GM12878 (cell line): ENCODE measurements around the gene TSHR. TPM values are rescaled to one million over a fixed set of nuclear protein-coding genes. Genes with fewer than 3 reads are reported as not detected.

Experiments used
- ATAC-seq: fragments of 200-7000 bp; cut with Tn5 transposase; 3 replicates; pipeline ENCODE4 v1.9.1; 2020; ENCODE audit warnings: mild to moderate bottlenecking, moderate library complexity
- BruUV-seq: library from RNA; stranded (reverse); fragments of 400-500 nt; replicated peaks from 2 replicates; lab custom pipeline; 2021; lab: Mats Ljungman, UMichigan
- CTCF ChIA-PET: fragments of 300-600 bp; sonication (Branson Sonifier 250); formaldehyde crosslinking; extraction: SDS; loops from one replicate; lab custom pipeline; 2021; ENCODE audit warnings: inconsistent platforms; lab: Yijun Ruan, JAX
- POLR2A ChIA-PET: fragments of 350-600 bp; formaldehyde crosslinking; extraction: SDS; loops from one replicate; lab custom pipeline; 2021; ENCODE audit warnings: inconsistent platforms; lab: Charles Lee
- RAD21 ChIA-PET: fragments of 300-600 bp; sonication (Branson Sonifier 250); formaldehyde crosslinking; loops from one replicate; lab custom pipeline; 2023; ENCODE audit warnings: antibody characterized with exemption; ENCODE audit not compliant: unreplicated experiment; lab: Charles Lee
- SMC1A ChIA-PET: fragments of 300-600 bp; sonication (Branson Sonifier 250); formaldehyde crosslinking; loops from one replicate; lab custom pipeline; 2023; ENCODE audit not compliant: unreplicated experiment, uncharacterized antibody; lab: Charles Lee
- DNase-seq: peaks from one replicate; pipeline ENCODE4 v3.0.0-alpha.2; 2011; ENCODE audit warnings: low read depth, low spot score
- FAIRE-seq: peaks from 3 replicates; lab custom pipeline; 2011; peaks lifted over from hg19 to GRCh38; lab: Jason Lieb, UNC
- H2AFZ ChIP-seq: 2 replicates; pipeline ENCODE4 v1.6.0; 2011; ENCODE audit warnings: low read depth, low read length, control low read depth; ENCODE audit not compliant: control insufficient read depth
- H3K27ac ChIP-seq: 2 replicates; pipeline ENCODE4 v1.5.1; 2011; ENCODE audit warnings: control low read depth; ENCODE audit not compliant: control insufficient read depth, insufficient read depth
- H3K27me3 ChIP-seq, 2 experiments: replicated peaks in 1 of 2; 2 replicates each; pipeline versions ENCODE4 v1.6.0 to v1.6.1; 2011; ENCODE audit warnings: low read length in 1 of 2; ENCODE audit not compliant: control insufficient read depth in 2 of 2, insufficient read depth in 2 of 2
- H3K36me3 ChIP-seq, 2 experiments: 2 replicates each; pipeline ENCODE4 v1.5.1; 2011; ENCODE audit warnings: low read length in 1 of 2; ENCODE audit not compliant: control insufficient read depth in 2 of 2, insufficient read depth in 2 of 2
- H3K4me1 ChIP-seq: 2 replicates; pipeline ENCODE4 v1.6.1; 2011; ENCODE audit warnings: mild to moderate bottlenecking, low read length, moderate library complexity, mixed read lengths; ENCODE audit not compliant: control insufficient read depth, insufficient read depth
- H3K4me2 ChIP-seq: 2 replicates; pipeline ENCODE4 v1.6.0; 2011; ENCODE audit warnings: control low read depth; ENCODE audit not compliant: control insufficient read depth, insufficient read depth
- H3K4me3 ChIP-seq: fragments of 200-600 bp; sonication (generic); 2 replicates; pipeline ENCODE4 v1.5.1; 2016
- H3K79me2 ChIP-seq: 2 replicates; pipeline ENCODE4 v1.6.0; 2011; ENCODE audit warnings: low read length; ENCODE audit not compliant: control insufficient read depth, insufficient read depth
- H3K9ac ChIP-seq: 2 replicates; pipeline ENCODE4 v1.8.0; 2011; ENCODE audit warnings: low read length, control low read depth, mixed read lengths; ENCODE audit not compliant: control insufficient read depth, insufficient read depth
- H3K9me3 ChIP-seq: replicated peaks from 3 replicates; pipeline ENCODE4 v1.5.1; 2011; ENCODE audit warnings: mild to moderate bottlenecking, low read length; ENCODE audit not compliant: control insufficient read depth, insufficient read depth
- H4K20me1 ChIP-seq: 2 replicates; pipeline ENCODE4 v1.6.0; 2011; ENCODE audit not compliant: control insufficient read depth, insufficient read depth
- CUX1 ChIP-seq: IDR thresholded peaks from 2 replicates; pipeline ENCODE4 v1.6.1; 2012; ENCODE audit warnings: improper control_type of control experiment, low read depth, low read length; ENCODE audit not compliant: insufficient replicate concordance
- EED ChIP-seq: sonication (generic); IDR thresholded peaks from 2 replicates; pipeline ENCODE4 v1.6.1; 2016; ENCODE audit warnings: antibody characterized with exemption, low read depth
- LARP7 ChIP-seq: fragments of 450-650 bp; IDR thresholded peaks from 2 replicates; pipeline ENCODE4 v1.6.1; 2017; ENCODE audit warnings: mild to moderate bottlenecking
- MEF2A ChIP-seq: IDR thresholded peaks from 2 replicates; pipeline ENCODE4 v1.6.1; 2011; ENCODE audit warnings: low read depth, mild to moderate bottlenecking, low read length, moderate library complexity; ENCODE audit not compliant: insufficient read depth
- MTA2 ChIP-seq: fragments of 450-650 bp; IDR thresholded peaks from 2 replicates; pipeline ENCODE4 v1.6.1; 2016; ENCODE audit warnings: low read depth, mild to moderate bottlenecking, moderate library complexity
- NR2C1 ChIP-seq: fragments of 450-650 bp; IDR thresholded peaks from 2 replicates; pipeline ENCODE4 v1.6.1; 2017; ENCODE audit warnings: antibody characterized with exemption, mild to moderate bottlenecking, moderate library complexity
- NR2C2 ChIP-seq: IDR thresholded peaks from 2 replicates; pipeline ENCODE4 v1.6.1; 2011; ENCODE audit warnings: borderline replicate concordance, low read depth; ENCODE audit not compliant: control insufficient read depth, insufficient read length
- POU2F2 ChIP-seq: IDR thresholded peaks from 3 replicates; pipeline ENCODE4 v1.6.1; 2011; ENCODE audit warnings: low read depth, mild to moderate bottlenecking, low read length, borderline replicate concordance
- RAD21 ChIP-seq: IDR thresholded peaks from 2 replicates; pipeline ENCODE4 v1.6.1; 2011; ENCODE audit warnings: mild to moderate bottlenecking, low read depth, low read length, moderate library complexity; ENCODE audit not compliant: insufficient read depth
- RAD51 ChIP-seq: fragments of 450-650 bp; IDR thresholded peaks from 2 replicates; pipeline ENCODE4 v1.6.1; 2016; ENCODE audit warnings: moderate library complexity, mild to moderate bottlenecking, inconsistent platforms
- SREBF2 ChIP-seq: IDR thresholded peaks from 2 replicates; pipeline ENCODE4 v1.6.1; 2012; ENCODE audit warnings: mild to moderate bottlenecking, low read length
- WRNIP1 ChIP-seq: IDR thresholded peaks from 2 replicates; pipeline ENCODE4 v1.6.1; 2011; ENCODE audit warnings: low read depth, low read length, improper control_type of control experiment, borderline replicate concordance
- ZNF274 ChIP-seq: IDR thresholded peaks from one replicate; pipeline ENCODE4 v1.8.0; 2011; ENCODE audit not compliant: insufficient read length, insufficient read depth
- WGBS: methylation state at CpG from one replicate; pipeline ENCODE4 v1.1.6; 2016; ENCODE audit warnings: low lambda C conversion rate; ENCODE audit not compliant: insufficient replicate concordance, insufficient coverage; ENCODE audit errors: missing lambda C conversion rate; 5-methylcytosine and 5-hydroxymethylcytosine counted together
- in situ Hi-C: fragments of 300-500 bp; cut with MboI; formaldehyde crosslinking; loops from 9 replicates; pipeline ENCODE4 v1.14.3; 2018; ENCODE audit warnings: mixed read lengths
- intact Hi-C: fragments of 100-400 bp; cut with micrococcal nuclease; formaldehyde crosslinking; loops from one replicate; pipeline ENCODE4 v1.14.2; 2022; ENCODE audit not compliant: unreplicated experiment
- polyA plus RNA-seq, 11 experiments: library from polyadenylated mRNA; depleted of rRNA in 4 of 11; unstranded in 6 of 11; stranded (reverse) in 5 of 11; fragments of >200 nt; fragmentation: Nextera tagmentation in 4 of 11; fragmentation: Illumina TruSeq in 1 of 11; extraction: Ambion mirVana in 4 of 11; extraction: Trizol in 1 of 11; gene quantifications; 1 replicate in 1 of 11; 2 replicates in 10 of 11; pipeline versions ENCODE4 v1.2.1 to v1.2.3, GENCODE V29; 2011 to 2016; ENCODE audit warnings: inconsistent platforms in 2 of 11, missing spikeins in 2 of 11, low read depth in 1 of 11
- total RNA-seq, 4 experiments: library from RNA; depleted of rRNA in 3 of 4; stranded (reverse); fragments of >200 nt in 3 of 4; fragmentation: Illumina TruSeq in 1 of 4; extraction: Trizol in 1 of 4; gene quantifications; 2 replicates each; pipeline versions ENCODE4 v1.2.1 to v1.2.3, GENCODE V29; 2013 to 2021
- TF ChIP-seq, protein P1 (sequence below): IDR thresholded peaks from 2 replicates; pipeline ENCODE4 v1.6.1; 2011; ENCODE audit warnings: low read depth, low read length, improper control_type of control experiment, borderline replicate concordance

The TSHR gene
- total and polyA plus RNA-seq, 10 of the 15 experiments (the other 5 are each of a cell fraction or from before 2014, with no cell fraction given) = 0.06 to 0.31 TPM; not detected in 8

- TF ChIP-seq, protein P1, sequence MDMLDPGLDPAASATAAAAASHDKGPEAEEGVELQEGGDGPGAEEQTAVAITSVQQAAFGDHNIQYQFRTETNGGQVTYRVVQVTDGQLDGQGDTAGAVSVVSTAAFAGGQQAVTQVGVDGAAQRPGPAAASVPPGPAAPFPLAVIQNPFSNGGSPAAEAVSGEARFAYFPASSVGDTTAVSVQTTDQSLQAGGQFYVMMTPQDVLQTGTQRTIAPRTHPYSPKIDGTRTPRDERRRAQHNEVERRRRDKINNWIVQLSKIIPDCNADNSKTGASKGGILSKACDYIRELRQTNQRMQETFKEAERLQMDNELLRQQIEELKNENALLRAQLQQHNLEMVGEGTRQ = no peak
- TF ChIP-seq MTA2 = 0 out of 2 replicates have a peak, but pooled peaks have one; percentile 41
- no peak for TF ChIP-seq NR2C2
- no peak for TF ChIP-seq NR2C1
- no peak for TF ChIP-seq ZNF274
- peak; percentile 75 for TF ChIP-seq RAD21
- no peak for TF ChIP-seq SREBF2
- TF ChIP-seq POU2F2 = 0 out of 3 replicates have a peak, but pooled peaks have one; percentile 41
- TF ChIP-seq LARP7 = no peak; the same call in 1 of the 2 replicates
- TF ChIP-seq MEF2A = 0 out of 2 replicates have a peak, but pooled peaks have one; percentile 29
- TF ChIP-seq, all 136 proteins: peak for 40
Measured at GRCh38 chr14:81170104-81170828, 214.8 kb downstream of the TSHR start (continued).

GRCh38 chr14:81170829-81171195, 215.4 kb downstream of the TSHR start:
- Histone ChIP-seq H3K27me3 (no peaks in the 10 kb centered on the region), H3K36me3 (no peaks in the 10 kb centered on the region), H3K4me2 (peak overlapping the region; percentile 60), H2AFZ (peak overlapping the region; percentile 19; the same call in 1 of the 2 replicates), H3K4me3 (no peak overlapping the region), H3K9ac (peak overlapping the region; percentile 59), H3K27ac (peak overlapping the region; percentile 32), H3K4me1 (peaks cover 32% of the 10 kb centered on the region), H3K79me2 (no peaks in the 10 kb centered on the region), H4K20me1 (no peaks in the 10 kb centered on the region)
- in situ Hi-C loops = loop anchor here (5.0 kb wide), 1 partner anchor 174 kb away; no protein-coding TSS in a partner anchor
- FAIRE-seq = no peak
- POLR2A ChIA-PET = interaction anchor here (0.6 to 1.5 kb wide), 3 partner anchors 10 to 50 kb away, joined by 3 to 8 read pairs (median 5); partner anchors contain the start of gene GTF2A1
- DNase-seq = no peak
- intact Hi-C loops = loop anchor here (1.0 to 5.0 kb wide), 4 partner anchors 48 to 291 kb away; no protein-coding TSS in a partner anchor
- WGBS = 12% methylated on average over 3 of the region's 3 CpGs
- CTCF ChIA-PET = interaction anchor here (0.6 to 5.1 kb wide), 29 partner anchors 10 to 299 kb away, joined by 3 to 69 read pairs (median 5); partner anchors contain the start of genes CEP128 and TSHR
- RAD21 ChIA-PET = interaction anchor here (0.8 to 1.5 kb wide), 11 partner anchors 17 to 294 kb away, joined by 3 to 12 read pairs (median 5); partner anchors contain the start of genes GTF2A1 and TSHR
- no peak for ATAC-seq
- SMC1A ChIA-PET = interaction anchor here (0.7 to 3.3 kb wide), 15 partner anchors 9 to 294 kb away, joined by 3 to 26 read pairs (median 4); partner anchors contain the start of gene TSHR
- TF ChIP-seq EED (no peak), CUX1 (no peak), RAD51 (no peak), WRNIP1 (0 out of 2 replicates have a peak, but pooled peaks have one; percentile 18)
- TF ChIP-seq, all 136 proteins: peak for 1
- H3K9me3 ChIP-seq = no peaks in the 10 kb centered on the region
- TSS peak; percentile 95 for BruUV-seq
